A204.1 (cell line): Measurements from ENCODE around the gene FRMD6.
"Not testable (repeated sequence)": the region's sequence is repeated elsewhere in the genome, so short reads cannot be mapped to it uniquely, and the experiment has no call there.

Experiments
- FAIRE-seq: peaks from 2 replicates; lab custom pipeline; 2012; peaks lifted over from hg19 to GRCh38; lab: Jason Lieb, UNC

FRMD6 gene

GRCh38 chr14:51630987-51631386 is 20.7 kb upstream of the FRMD6 start:
- FAIRE-seq = no peak

GRCh38 chr14:51633298-51633697 is 18.4 kb upstream of the FRMD6 start:
- FAIRE-seq = not testable (repeated sequence)

GRCh38 chr14:51636109-51636508 is 15.6 kb upstream of the FRMD6 start:
- FAIRE-seq = no peak

- FAIRE-seq = no peak
Measured at GRCh38 chr14:51638071-51638944, 13.4 kb upstream of the FRMD6 start.

GRCh38 chr14:51639668-51640316 is 11.9 kb upstream of the FRMD6 start:
- FAIRE-seq = no peak

GRCh38 chr14:51643140-51643539 is 8.6 kb upstream of the FRMD6 start:
- no peak for FAIRE-seq

GRCh38 chr14:51644217-51644933 is 7.3 kb upstream of the FRMD6 start:
- FAIRE-seq = no peak

GRCh38 chr14:51648296-51648695 is 3.4 kb upstream of the FRMD6 start:
- FAIRE-seq = no peak

GRCh38 chr14:51650716-51651387 is 858 bp upstream of the FRMD6 start:
- FAIRE-seq = no peak

- FAIRE-seq = no peak
Measured at GRCh38 chr14:51652168-51653078, 713 bp downstream of the FRMD6 start.

GRCh38 chr14:51653079-51653774 is 1.5 kb downstream of the FRMD6 start:
- FAIRE-seq = no peak

GRCh38 chr14:51653775-51654532 is 2.2 kb downstream of the FRMD6 start:
- no peak for FAIRE-seq

GRCh38 chr14:51654533-51654845 is 2.8 kb downstream of the FRMD6 start:
- no peak for FAIRE-seq

GRCh38 chr14:51657762-51658161 is 6.1 kb downstream of the FRMD6 start:
- FAIRE-seq = no peak

- FAIRE-seq = no peak
Measured at GRCh38 chr14:51658441-51659173, 6.9 kb downstream of the FRMD6 start.

GRCh38 chr14:51660741-51661140 is 9.0 kb downstream of the FRMD6 start:
- no peak for FAIRE-seq

GRCh38 chr14:51661504-51661903 is 9.8 kb downstream of the FRMD6 start:
- no peak for FAIRE-seq

- FAIRE-seq = no peak
Measured at GRCh38 chr14:51663783-51664326, 12.1 kb downstream of the FRMD6 start.

GRCh38 chr14:51666070-51666469 is 14.4 kb downstream of the FRMD6 start:
- FAIRE-seq = no peak
